Neural crest cell (in vitro differentiated cells): ENCODE results near the gene BEGAIN. TPM values are rescaled to one million over a fixed set of nuclear protein-coding genes. Genes with fewer than 3 reads are reported as not detected.

ENCODE experiments used
- DNase-seq: peaks from one replicate; pipeline ENCODE4 v3.0.0; 2021; ENCODE audit warnings: low read depth, mixed read lengths, low spot score
- H3K27ac Mint-ChIP-seq: one replicate; pipeline ENCODE4 v1.8.0; 2021; ENCODE audit warnings: mild to moderate bottlenecking, mixed read lengths; ENCODE audit not compliant: unreplicated experiment
- H3K27me3 Mint-ChIP-seq: 2 replicates; pipeline ENCODE4 v1.8.0; 2021; ENCODE audit warnings: low read depth, mild to moderate bottlenecking, mixed read lengths
- H3K36me3 Mint-ChIP-seq: 2 replicates; pipeline ENCODE4 v1.8.0; 2021; ENCODE audit warnings: low read depth, mild to moderate bottlenecking, mixed read lengths
- H3K4me1 Mint-ChIP-seq: 2 replicates; pipeline ENCODE4 v1.8.0; 2021; ENCODE audit warnings: mixed read lengths
- H3K4me3 Mint-ChIP-seq: one replicate; pipeline ENCODE4 v1.8.0; 2021; ENCODE audit warnings: mild to moderate bottlenecking, mixed read lengths
- H3K9me3 Mint-ChIP-seq: 2 replicates; pipeline ENCODE4 v1.8.0; 2021; ENCODE audit warnings: mixed read lengths
- CTCF ChIP-seq: fragments of 200-600 bp; sonication (generic); conservative IDR thresholded peaks from 2 replicates; pipeline ENCODE4 v1.5.0; 2021; ENCODE audit warnings: antibody characterized with exemption, mild to moderate bottlenecking
- total RNA-seq: library from RNA; stranded (reverse); gene quantifications from 2 replicates; pipeline ENCODE4 v1.2.1, GENCODE V29; 2021

The BEGAIN gene
- total RNA-seq, 1 donor from 2014 or later = 4.8 TPM

GRCh38 chr14:100556140-100556475 is 31.1 kb downstream of the BEGAIN start:
- no peaks in the 10 kb centered on the region for H3K9me3 Mint-ChIP-seq
- TF ChIP-seq CTCF = no peak
- no peaks in the 10 kb centered on the region for H3K4me1 Mint-ChIP-seq
- H3K4me3 Mint-ChIP-seq = no peak overlapping the region
- H3K36me3 Mint-ChIP-seq = no peaks in the 10 kb centered on the region
- H3K27me3 Mint-ChIP-seq = no peaks in the 10 kb centered on the region
- H3K27ac Mint-ChIP-seq = no peak overlapping the region
- DNase-seq = no peak

GRCh38 chr14:100555436-100556139 is 31.6 kb downstream of the BEGAIN start:
- Mint-ChIP-seq H3K27me3 (no peaks in the 10 kb centered on the region), H3K9me3 (no peaks in the 10 kb centered on the region), H3K4me1 (no peaks in the 10 kb centered on the region), H3K36me3 (no peaks in the 10 kb centered on the region), H3K27ac (no peak overlapping the region), H3K4me3 (no peak overlapping the region)
- no peak for TF ChIP-seq CTCF
- DNase-seq = no peak

GRCh38 chr14:100554696-100555320 is 32.4 kb downstream of the BEGAIN start:
- H3K4me3 Mint-ChIP-seq = no peak overlapping the region
- no peak overlapping the region for H3K27ac Mint-ChIP-seq
- DNase-seq = no peak
- no peaks in the 10 kb centered on the region for H3K36me3 Mint-ChIP-seq
- no peak for TF ChIP-seq CTCF
- no peaks in the 10 kb centered on the region for H3K4me1 Mint-ChIP-seq
- no peaks in the 10 kb centered on the region for H3K27me3 Mint-ChIP-seq
- H3K9me3 Mint-ChIP-seq = no peaks in the 10 kb centered on the region

- Mint-ChIP-seq H3K27ac (no peak overlapping the region), H3K9me3 (no peaks in the 10 kb centered on the region), H3K4me3 (no peak overlapping the region), H3K4me1 (no peaks in the 10 kb centered on the region), H3K36me3 (no peaks in the 10 kb centered on the region), H3K27me3 (no peaks in the 10 kb centered on the region)
- DNase-seq = no peak
- TF ChIP-seq CTCF = no peak
Measured at GRCh38 chr14:100554082-100554677, 33.0 kb downstream of the BEGAIN start.

- no peaks in the 10 kb centered on the region for H3K36me3 Mint-ChIP-seq
- no peak for DNase-seq
- H3K4me1 Mint-ChIP-seq = no peaks in the 10 kb centered on the region
- no peaks in the 10 kb centered on the region for H3K27me3 Mint-ChIP-seq
- H3K4me3 Mint-ChIP-seq = no peak overlapping the region
- no peak for TF ChIP-seq CTCF
- H3K27ac Mint-ChIP-seq = no peak overlapping the region
- no peaks in the 10 kb centered on the region for H3K9me3 Mint-ChIP-seq
Measured at GRCh38 chr14:100553471-100553870, 33.7 kb downstream of the BEGAIN start.
